Cerebellar nuclear complex (tissue), 1 donor: ENCODE results near the gene ADGRL1.
"Not testable (repeated sequence)": the region's sequence is repeated elsewhere in the genome, so short reads cannot be mapped to it uniquely, and the experiment has no call there.

ENCODE experiments used
- DNase-seq, 2 experiments: peaks; one replicate each; lab custom pipeline; 2025; lab: John Stamatoyannopoulos, UW

The ADGRL1 gene

DNA sequence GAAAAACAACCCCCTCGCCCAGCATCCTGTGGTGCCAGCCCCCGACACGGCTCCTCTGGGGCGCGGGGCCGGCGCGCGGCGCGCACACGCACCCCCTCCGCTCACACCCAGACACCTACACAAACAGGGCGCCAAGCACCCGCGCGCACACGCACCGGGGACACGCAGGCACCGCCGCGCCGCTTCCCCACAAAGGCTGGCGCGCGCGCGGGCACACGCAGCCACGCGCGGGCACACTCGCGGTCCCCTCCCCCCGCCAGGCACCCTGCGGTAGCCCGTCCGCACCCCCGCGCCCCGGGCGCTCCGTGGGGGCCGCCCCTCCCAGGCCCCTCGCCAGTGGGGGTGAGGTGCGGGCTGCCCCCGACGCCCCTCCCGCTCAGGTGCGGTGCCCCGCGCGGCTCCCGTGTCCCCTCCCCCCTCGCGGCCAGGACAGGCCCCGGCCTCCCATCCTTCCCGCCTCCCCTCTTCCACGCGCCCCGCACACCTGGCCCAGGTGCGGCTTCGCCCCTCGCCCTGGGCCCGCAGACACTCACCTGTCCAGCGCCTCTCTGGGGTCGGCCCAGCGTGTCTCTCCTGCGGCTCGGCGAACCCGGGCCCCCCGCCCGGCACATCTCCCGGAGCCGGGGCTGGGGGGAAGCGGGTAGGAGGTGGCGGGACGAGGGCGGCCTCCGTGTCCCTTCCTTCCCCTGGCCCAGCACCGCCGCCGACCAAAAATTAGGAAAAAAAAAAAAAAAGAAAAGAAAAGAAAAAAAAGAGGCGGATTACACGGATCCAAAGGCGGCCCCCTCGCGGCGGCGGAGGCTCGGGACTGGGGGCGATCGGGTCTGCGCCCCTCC is at the start of gene ADGRL1:
TSS of gene ADGRL1 (minus strand) at position 718 of the 836 bp plus-strand sequence. CDS start 22,567 bp downstream, outside the sequence.
- not testable (repeated sequence) for DNase-seq

DNA sequence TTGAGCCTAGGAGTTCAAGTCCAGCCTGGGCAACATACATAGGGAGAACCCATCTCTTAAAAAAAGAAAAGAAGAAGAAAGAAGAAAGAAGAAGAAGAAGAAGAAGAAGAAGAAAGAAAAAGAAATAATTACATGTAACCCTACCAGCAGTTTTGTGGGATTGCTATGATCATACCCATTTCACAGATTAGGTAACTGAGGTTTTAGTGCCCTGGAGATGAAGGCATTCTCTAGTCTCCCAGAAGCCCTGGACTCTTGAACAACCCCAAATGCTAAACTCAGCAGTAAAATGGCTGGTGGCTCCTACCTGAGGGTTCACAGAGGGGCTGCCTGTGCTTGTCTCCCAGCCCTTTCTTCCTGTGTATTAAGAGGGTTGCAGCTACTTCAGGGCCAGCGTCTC is 49.3 kb upstream of the ADGRL1 start:
- DNase-seq: not testable (repeated sequence)

DNA sequence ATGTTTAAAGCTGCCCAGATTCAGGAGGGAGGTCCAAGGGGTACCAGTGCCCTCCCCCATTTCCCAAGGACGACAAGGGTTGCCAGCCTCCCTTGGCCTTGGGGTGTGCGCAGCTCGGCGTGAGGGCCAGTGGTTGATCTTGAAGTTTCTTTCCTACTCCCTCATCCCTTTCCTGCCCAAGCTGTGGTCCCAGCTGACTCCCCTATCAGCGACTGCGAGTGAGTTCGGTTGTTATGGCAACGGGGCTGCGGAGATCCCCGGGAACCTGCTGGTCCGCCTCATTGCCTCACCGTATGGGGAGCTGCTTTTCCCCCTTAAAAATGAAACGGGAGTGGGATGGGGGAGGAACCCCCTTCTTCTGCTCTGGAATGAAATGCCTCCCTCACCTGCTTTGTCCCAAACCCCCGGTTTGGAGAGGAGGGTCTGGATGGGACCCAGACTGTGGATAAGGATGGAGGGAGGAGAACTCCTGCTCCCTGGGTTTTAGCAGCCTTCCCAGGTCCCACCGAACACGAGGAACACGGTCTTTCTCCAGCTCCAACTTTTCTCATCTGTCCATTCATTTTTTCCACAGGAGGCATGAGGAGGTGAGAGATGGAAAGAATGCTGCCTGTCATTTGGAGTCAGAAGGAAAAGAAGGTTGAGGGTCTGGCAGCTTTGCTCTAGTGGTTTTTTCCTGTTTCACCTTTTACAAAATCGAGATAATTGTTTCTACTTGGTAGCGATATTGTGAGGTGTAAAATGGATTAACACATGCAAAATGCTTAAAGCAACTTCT is 48.0 kb upstream of the ADGRL1 start:
- not testable (repeated sequence) for DNase-seq

DNA sequence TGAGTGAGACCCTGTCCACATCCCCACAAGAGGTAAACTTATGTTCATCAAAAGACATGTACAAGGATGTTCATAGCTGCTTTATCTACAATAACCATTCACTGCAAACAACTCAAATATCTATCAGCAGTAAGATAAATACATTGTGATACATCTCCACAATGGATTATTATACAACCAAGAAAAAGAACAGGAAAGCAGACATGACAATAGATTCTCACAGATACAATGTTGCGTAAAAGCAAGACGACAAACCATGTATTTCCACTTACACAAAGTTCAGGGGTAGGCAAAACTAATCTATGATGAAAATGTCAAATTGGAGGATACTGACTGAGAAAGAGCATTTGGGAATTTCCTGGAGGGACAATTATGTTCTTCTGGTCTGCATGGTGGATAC is 46.2 kb upstream of the ADGRL1 start:
- not testable (repeated sequence) for DNase-seq

DNA sequence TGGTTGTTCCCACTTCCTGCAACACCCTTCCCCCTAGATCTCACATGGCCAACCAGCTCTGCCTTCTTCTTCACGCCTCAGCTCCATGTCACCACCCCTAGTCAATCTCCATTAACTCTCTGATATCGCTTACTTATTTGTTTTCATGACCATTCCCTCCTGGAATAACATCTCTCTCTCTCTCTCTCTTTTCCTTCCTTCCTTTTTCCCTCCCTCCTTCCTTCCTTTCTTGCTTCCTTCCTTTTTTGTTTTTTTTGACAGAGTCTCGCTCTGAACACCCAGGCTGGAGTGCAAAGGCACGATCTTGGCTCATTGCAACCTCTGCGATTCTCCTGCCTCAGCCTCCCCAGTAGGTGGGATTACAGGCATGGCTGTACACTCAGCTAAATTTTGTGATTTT is 44.9 kb upstream of the ADGRL1 start:
- DNase-seq: no peak

DNA sequence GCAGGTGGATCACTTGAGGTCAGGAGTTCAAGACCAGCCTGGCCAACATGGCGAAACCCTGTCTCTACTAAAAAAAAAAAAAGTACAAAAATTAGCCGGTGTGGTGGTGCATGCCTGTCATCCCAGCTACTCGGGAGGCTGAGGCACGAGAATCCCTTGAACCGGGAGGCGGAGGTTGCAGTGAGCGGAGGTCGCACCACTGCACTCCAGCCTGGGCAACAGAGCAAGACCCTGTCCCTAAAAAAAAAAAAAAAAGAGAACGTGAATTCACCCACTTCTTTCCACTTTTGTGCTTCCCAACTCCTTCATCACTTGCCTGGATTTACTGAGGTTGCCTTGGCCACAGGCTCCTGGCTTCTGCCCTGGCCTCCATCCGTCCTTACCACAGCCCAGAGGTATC is 44.3 kb upstream of the ADGRL1 start:
- not testable (repeated sequence) for DNase-seq

DNA sequence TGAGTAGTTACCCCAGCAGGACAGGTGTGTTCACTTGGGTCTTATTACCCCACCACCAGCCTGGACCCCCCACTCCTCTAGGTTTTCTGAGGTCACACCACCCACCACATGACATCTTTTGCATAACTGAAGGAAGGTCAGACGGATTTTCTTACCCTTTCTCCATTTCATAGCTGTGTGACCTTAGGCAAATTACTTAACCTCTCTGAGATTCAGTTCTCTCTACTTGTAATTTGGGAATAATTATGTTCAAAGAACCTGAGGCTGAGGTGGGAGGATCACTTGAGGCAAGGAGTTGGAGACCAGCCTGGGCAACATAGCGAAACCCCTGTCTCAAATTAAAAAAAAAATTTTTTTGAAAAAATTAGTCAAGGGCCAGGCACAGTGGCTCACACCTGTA is 43.9 kb upstream of the ADGRL1 start:
- DNase-seq: not testable (repeated sequence)

DNA sequence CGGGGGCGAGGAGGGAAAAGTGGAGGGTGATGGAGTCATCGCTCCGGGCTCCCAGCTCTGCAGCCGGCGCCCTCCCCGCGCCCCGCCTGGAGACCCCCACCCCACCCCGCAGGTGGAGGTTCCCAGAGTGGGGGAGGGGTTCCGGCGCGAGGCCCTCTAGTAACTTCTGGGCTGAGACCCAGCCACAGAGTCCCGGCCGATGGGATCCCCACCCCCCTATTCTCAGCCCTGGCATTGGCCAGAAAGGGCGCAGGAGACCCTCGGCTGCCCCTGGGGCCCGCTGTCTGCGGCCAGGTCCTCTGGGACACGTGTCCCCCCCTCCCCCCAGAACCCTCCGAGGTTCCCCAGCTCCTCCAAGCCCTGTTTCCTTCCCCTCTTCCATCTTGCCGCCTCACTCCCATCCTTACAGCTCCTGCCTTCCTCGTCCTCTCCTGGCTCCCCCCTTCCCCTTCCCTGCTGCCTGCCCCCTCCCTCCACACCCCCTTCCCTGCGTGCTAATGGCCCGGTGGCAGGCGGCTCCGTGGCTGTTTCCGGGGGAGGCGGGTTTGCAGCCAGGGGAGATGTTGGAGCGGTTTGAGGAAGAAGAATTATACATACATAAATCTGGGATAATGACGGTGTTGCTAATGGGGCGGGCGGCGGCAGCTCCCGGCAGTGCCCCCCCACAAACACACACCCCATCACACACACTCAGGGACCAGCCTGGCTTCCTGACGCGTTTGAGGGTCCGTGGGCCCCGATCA is 43.2 kb upstream of the ADGRL1 start:
- DNase-seq: peak in 1 of 2 experiments; percentile 4

DNA sequence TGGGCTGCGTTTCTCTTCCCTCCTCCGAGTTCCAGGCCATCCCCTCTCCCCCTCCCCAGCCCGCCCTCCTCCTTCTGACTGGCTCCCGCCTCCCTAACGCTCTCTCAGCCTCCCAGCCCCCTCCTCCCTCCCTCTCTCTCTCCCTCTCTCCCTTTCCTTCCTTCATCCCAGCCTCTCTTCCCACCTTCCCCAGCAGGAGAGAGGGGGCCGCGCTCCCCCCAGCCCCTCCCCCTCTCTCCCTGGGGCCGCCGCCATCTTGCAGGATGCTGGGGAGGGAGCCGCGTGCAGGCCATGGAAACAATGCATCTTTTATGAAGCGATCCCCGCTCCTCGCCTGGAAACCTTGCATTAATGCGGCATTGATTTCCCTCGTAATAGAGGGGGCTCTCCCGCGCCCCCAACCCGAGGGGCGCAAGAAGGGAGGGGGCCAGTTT is 42.6 kb upstream of the ADGRL1 start:
- DNase-seq: peak in 1 of 2 experiments; percentile 9

DNA sequence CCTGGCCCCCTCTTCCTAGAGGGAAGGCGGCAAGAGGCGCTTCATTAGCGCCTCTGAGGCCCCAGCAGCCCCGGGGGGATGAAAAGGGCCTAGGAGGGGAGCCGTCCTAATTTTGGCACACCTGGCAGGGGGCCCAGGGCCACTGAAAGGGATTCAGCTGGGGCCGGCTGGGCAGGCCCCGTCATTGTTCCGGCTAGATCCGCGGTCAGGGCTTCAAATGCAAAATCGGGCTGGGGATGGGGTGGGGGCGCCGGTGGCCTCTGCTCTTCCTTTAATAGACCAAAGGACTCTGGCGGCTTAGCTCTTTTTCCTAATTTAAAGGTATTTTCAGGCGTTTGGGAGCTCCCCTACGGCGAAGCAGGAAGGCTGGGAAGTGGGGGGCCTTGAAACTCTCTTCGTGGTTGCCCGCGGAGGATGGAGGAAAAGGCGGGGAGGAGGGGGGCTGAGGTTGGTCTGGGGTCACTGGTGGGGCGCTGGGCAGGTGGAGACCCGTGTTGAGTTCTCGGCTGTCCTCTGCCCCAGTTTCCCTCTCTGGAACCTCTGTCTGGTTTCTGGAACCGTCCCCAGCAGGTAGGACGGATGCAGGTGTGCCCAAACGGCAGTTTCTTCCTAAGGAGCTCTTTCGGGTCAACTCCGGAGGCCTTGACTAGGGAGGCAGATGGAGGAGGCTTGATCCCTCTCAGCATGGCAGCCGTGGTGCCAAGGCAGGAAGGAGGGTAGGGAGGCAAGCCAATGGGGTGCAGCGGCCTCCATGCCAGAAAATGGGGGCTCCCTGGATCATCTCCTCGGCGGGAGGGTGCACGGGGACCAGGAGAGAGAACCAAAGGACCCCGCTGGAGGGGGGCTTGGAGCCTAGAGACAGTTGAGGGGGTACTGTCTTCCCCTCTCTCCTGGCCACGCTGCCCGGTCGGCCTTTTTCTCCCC is 41.8 kb upstream of the ADGRL1 start:
- not testable (repeated sequence) for DNase-seq

DNA sequence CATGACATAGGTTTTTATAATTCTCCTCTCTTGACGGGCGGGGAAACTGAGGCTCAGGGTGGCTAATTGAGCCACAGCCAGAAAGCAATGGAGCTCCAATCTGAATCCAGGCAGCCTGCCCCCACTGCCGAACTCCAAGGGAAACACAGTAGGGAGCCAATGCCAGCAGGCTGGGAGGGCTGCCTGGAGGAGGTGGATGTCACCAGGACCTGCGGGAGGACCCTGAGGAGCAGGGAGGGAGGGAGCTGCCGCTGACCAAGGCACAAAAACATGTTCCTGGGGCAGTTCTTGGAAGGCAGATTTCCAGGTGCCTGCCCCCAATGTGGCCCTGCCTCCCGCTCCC is 41.2 kb upstream of the ADGRL1 start:
- DNase-seq: not testable (repeated sequence)

DNA sequence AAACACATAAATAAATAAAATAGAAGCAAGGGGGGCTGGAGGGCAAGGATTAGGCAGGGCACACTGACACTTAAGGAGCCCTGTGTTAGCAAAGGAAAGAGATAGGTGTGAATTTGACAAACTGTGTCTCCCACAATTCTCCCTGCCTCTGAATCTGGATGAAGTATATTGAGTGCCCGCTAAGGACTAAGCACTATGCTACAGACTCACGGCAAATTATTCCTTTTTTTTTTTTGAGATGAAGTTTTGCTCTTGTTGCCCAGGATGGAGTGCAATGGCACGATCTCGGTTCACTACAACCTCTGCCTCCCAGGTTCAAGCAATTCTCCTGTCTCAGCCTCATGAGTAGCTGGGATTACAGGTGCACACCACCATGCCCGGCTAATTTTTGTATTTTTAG is 38.4 kb upstream of the ADGRL1 start:
- DNase-seq: not testable (repeated sequence)

DNA sequence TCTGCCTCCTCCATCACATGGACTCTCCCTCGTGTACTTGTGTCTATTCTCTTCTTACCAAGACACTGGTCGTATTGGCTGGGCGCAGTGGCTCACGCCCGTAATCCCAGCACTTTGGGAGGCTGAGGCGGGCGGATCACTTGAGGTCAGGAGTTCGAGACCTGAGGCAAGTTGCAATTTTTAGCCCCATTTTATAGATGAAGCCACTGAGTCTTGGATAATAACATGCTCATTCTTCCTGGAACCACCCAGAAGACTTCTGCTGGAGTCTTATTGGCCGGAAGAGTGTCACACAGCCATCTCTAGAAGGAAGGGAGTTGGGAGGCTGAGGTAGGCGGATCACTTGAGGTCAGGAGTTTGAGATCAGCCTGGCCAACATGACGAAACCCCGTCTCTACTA is 37.7 kb upstream of the ADGRL1 start:
- DNase-seq: not testable (repeated sequence)

DNA sequence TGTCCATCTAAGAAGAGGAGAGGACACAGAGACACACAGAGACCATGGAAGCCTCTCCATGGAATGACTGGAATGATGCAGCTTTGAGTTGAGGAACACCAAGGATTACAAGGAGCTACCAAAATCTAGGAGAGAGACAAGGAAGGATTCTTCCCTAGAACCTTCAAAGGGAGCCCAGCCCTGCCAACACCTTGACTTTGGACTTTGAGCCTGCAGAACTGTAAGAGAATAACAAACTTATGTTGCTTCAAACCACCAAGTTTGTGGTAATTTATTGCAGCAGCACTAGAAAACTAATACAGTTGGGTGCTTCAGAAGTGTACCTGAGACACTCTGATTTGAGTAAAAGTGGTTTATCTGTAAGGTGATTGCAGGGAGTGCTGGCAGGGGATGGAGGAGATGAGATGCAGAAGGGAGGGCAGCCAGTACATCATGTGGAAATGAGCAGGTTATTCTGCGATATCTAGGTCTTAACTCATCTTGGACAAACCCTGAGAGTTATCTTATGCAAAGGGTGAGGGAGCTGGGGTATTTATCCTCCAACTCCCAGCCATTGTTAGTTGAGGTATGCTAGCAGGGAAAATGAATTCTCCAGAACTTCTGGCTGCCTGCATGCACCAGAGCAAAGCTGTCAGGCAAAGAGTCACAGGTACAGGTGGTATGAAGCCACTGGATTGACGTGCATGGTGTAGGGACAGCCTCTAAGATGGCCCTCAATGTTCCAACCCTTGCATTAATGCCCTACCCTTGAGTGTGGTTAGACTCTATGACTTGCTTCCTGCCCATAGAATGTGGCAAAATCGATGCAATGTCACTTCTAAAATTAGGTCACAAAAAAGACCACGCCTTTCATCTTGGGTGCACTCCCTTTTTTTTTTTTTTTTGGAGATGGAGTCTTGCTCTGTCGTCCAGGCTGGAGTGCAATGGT is 31.3 kb upstream of the ADGRL1 start:
- DNase-seq: no peak

DNA sequence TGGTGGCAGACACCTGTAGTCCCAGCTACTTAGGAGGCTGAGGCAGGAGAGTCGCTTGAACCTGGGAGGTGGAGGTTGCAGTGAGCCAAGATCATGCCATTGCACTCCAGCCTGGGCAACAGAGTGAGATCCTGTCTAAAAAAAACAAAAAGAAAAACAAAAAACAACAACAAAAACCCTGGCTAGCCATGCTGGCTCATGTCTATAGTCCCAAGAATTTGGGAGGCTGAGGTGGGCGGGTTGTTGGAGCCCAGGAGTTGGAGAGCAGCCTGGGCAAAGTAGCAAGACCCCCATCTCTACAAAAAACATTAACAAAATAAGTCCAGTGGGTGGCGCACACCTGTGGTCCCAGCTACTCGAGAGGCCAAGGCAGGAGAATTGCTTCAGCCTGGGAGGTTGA is 27.0 kb upstream of the ADGRL1 start:
- DNase-seq: not testable (repeated sequence)

DNA sequence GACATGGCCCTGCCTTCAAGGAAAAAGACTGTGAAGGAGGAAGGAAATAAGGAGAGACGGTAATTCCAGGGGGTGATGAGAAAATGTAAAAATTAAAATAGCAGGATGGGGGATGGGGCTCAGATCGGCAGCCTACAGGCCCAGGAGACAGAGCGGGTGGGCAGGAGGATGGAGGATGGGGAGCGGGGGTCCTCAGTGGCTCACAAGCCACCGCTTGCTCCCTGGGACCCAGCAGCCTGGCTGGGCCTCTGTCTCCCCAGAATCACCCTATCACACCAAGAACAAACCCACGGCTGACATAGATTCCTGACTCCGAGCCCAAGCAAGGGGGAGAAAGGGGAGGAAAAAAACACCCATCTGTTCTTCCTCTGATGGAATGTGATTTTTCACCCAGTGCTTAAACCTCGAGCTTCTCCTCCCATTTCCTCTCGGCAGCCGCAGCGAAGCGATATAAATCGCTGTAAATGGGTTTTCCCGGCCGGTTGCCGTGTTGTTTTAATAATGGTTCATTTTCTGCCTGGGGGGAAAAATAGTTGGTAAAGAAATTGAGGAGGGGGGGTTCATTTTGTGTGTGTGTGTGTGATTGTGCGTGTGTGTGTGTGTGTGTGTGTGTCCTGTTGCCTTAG is 22.6 kb upstream of the ADGRL1 start:
- DNase-seq: not testable (repeated sequence)

DNA sequence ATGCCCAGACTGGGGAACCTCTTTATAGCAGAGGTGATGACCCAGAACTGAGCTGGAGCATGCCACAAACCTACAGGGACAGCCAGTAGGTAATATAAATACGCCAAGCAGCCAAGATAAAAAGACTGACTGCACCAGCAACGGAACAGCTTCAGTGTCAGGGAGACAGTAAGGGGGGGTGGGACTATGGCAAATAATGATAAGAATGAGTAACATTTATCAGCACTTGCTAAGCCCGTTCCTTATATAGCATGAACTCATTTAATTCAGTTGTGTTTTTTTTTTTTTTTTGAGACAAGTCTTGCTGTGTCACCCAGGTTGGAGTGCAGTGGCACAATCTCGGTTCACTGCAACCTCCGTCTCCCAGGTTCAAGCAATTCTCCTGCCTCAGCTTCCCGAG is 20.5 kb upstream of the ADGRL1 start:
- DNase-seq: not testable (repeated sequence)

DNA sequence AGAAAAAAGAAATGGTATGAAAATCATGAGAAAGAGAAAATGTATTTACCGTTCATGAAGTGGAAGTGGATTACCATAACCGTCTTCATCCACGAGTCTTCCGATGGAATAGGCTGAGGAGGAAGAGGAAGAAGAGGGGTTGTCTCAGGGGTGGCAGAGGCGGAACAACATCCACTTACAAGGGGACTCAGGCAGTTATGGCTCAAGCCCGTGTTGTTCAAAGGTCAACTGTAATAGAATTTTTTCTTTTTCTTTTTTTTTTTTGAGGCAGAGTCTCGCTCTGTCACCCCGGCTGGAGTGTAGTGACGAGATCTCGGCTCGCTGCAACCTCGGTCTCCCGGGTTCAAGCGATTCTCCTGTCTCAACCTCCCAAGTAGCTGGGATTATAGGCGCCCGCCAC is 16.9 kb upstream of the ADGRL1 start:
- DNase-seq: no peak

DNA sequence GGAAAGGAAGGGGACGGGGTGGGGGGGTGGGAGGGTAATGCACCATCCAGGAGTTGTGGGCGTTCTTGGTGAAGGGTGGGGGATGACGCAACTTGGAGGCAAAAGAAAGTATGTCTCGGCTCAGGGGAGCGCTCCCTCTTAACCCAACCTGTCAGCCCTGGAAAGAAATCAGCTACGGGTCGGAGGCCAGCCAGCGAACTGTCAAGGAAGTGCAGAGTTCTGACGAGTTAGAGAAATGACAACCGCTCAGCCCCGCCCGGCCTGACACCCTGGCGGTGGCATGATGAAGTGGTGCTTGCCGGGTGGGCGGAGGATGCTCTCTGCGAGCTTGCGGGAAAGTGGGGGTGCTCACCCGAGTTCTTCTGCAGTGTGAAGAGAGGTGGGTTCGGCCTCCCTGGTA is 15.4 kb upstream of the ADGRL1 start:
- not testable (repeated sequence) for DNase-seq
